GM12878 (cell line): Measurements from ENCODE around the gene SLC2A9. TPM values are rescaled to one million over a fixed set of nuclear protein-coding genes. Genes with fewer than 3 reads are reported as not detected.

ENCODE experiments used
- ATAC-seq: fragments of 200-7000 bp; cut with Tn5 transposase; 3 replicates; pipeline ENCODE4 v1.9.1; 2020; ENCODE audit warnings: mild to moderate bottlenecking, moderate library complexity
- BruUV-seq: library from RNA; stranded (reverse); fragments of 400-500 nt; replicated peaks from 2 replicates; lab custom pipeline; 2021; lab: Mats Ljungman, UMichigan
- CTCF ChIA-PET: fragments of 300-600 bp; sonication (Branson Sonifier 250); formaldehyde crosslinking; extraction: SDS; loops from one replicate; lab custom pipeline; 2021; ENCODE audit warnings: inconsistent platforms; lab: Yijun Ruan, JAX
- POLR2A ChIA-PET: fragments of 350-600 bp; formaldehyde crosslinking; extraction: SDS; loops from one replicate; lab custom pipeline; 2021; ENCODE audit warnings: inconsistent platforms; lab: Charles Lee
- RAD21 ChIA-PET: fragments of 300-600 bp; sonication (Branson Sonifier 250); formaldehyde crosslinking; loops from one replicate; lab custom pipeline; 2023; ENCODE audit warnings: antibody characterized with exemption; ENCODE audit not compliant: unreplicated experiment; lab: Charles Lee
- SMC1A ChIA-PET: fragments of 300-600 bp; sonication (Branson Sonifier 250); formaldehyde crosslinking; loops from one replicate; lab custom pipeline; 2023; ENCODE audit not compliant: unreplicated experiment, uncharacterized antibody; lab: Charles Lee
- DNase-seq: peaks from one replicate; pipeline ENCODE4 v3.0.0-alpha.2; 2011; ENCODE audit warnings: low read depth, low spot score
- FAIRE-seq: peaks from 3 replicates; lab custom pipeline; 2011; peaks lifted over from hg19 to GRCh38; lab: Jason Lieb, UNC
- H2AFZ ChIP-seq: 2 replicates; pipeline ENCODE4 v1.6.0; 2011; ENCODE audit warnings: low read depth, low read length, control low read depth; ENCODE audit not compliant: control insufficient read depth
- H3K27ac ChIP-seq: 2 replicates; pipeline ENCODE4 v1.5.1; 2011; ENCODE audit warnings: control low read depth; ENCODE audit not compliant: control insufficient read depth, insufficient read depth
- H3K27me3 ChIP-seq, 2 experiments: replicated peaks in 1 of 2; 2 replicates each; pipeline versions ENCODE4 v1.6.0 to v1.6.1; 2011; ENCODE audit warnings: low read length in 1 of 2; ENCODE audit not compliant: control insufficient read depth in 2 of 2, insufficient read depth in 2 of 2
- H3K36me3 ChIP-seq, 2 experiments: 2 replicates each; pipeline ENCODE4 v1.5.1; 2011; ENCODE audit warnings: low read length in 1 of 2; ENCODE audit not compliant: control insufficient read depth in 2 of 2, insufficient read depth in 2 of 2
- H3K4me1 ChIP-seq: 2 replicates; pipeline ENCODE4 v1.6.1; 2011; ENCODE audit warnings: mild to moderate bottlenecking, low read length, moderate library complexity, mixed read lengths; ENCODE audit not compliant: control insufficient read depth, insufficient read depth
- H3K4me2 ChIP-seq: 2 replicates; pipeline ENCODE4 v1.6.0; 2011; ENCODE audit warnings: control low read depth; ENCODE audit not compliant: control insufficient read depth, insufficient read depth
- H3K4me3 ChIP-seq: fragments of 200-600 bp; sonication (generic); 2 replicates; pipeline ENCODE4 v1.5.1; 2016
- H3K79me2 ChIP-seq: 2 replicates; pipeline ENCODE4 v1.6.0; 2011; ENCODE audit warnings: low read length; ENCODE audit not compliant: control insufficient read depth, insufficient read depth
- H3K9ac ChIP-seq: 2 replicates; pipeline ENCODE4 v1.8.0; 2011; ENCODE audit warnings: low read length, control low read depth, mixed read lengths; ENCODE audit not compliant: control insufficient read depth, insufficient read depth
- H3K9me3 ChIP-seq: replicated peaks from 3 replicates; pipeline ENCODE4 v1.5.1; 2011; ENCODE audit warnings: mild to moderate bottlenecking, low read length; ENCODE audit not compliant: control insufficient read depth, insufficient read depth
- H4K20me1 ChIP-seq: 2 replicates; pipeline ENCODE4 v1.6.0; 2011; ENCODE audit not compliant: control insufficient read depth, insufficient read depth
- CREB1 ChIP-seq: IDR thresholded peaks from 2 replicates; pipeline ENCODE4 v1.6.1; 2012; ENCODE audit warnings: low read depth, mild to moderate bottlenecking, inconsistent platforms
- IKZF1 ChIP-seq: fragments of 450-650 bp; conservative IDR thresholded peaks from 2 replicates; pipeline ENCODE4 v1.6.1; 2017; ENCODE audit warnings: antibody characterized with exemption, mild to moderate bottlenecking
- LARP7 ChIP-seq: fragments of 450-650 bp; IDR thresholded peaks from 2 replicates; pipeline ENCODE4 v1.6.1; 2017; ENCODE audit warnings: mild to moderate bottlenecking
- MYC ChIP-seq: IDR thresholded peaks from 2 replicates; pipeline ENCODE4 v1.6.1; 2011; ENCODE audit warnings: mild to moderate bottlenecking, low read length, moderate library complexity, inconsistent platforms; ENCODE audit not compliant: insufficient read depth, insufficient replicate concordance, insufficient read length, severe bottlenecking
- STAT3 ChIP-seq: IDR thresholded peaks from 2 replicates; pipeline ENCODE4 v1.6.1; 2011; ENCODE audit warnings: low read depth, low read length, improper control_type of control experiment
- WGBS: methylation state at CpG from one replicate; pipeline ENCODE4 v1.1.6; 2016; ENCODE audit warnings: low lambda C conversion rate; ENCODE audit not compliant: insufficient replicate concordance, insufficient coverage; ENCODE audit errors: missing lambda C conversion rate; 5-methylcytosine and 5-hydroxymethylcytosine counted together
- in situ Hi-C: fragments of 300-500 bp; cut with MboI; formaldehyde crosslinking; loops from 9 replicates; pipeline ENCODE4 v1.14.3; 2018; ENCODE audit warnings: mixed read lengths
- intact Hi-C: fragments of 100-400 bp; cut with micrococcal nuclease; formaldehyde crosslinking; loops from one replicate; pipeline ENCODE4 v1.14.2; 2022; ENCODE audit not compliant: unreplicated experiment
- polyA plus RNA-seq, 11 experiments: library from polyadenylated mRNA; depleted of rRNA in 4 of 11; unstranded in 6 of 11; stranded (reverse) in 5 of 11; fragments of >200 nt; fragmentation: Nextera tagmentation in 4 of 11; fragmentation: Illumina TruSeq in 1 of 11; extraction: Ambion mirVana in 4 of 11; extraction: Trizol in 1 of 11; gene quantifications; 1 replicate in 1 of 11; 2 replicates in 10 of 11; pipeline versions ENCODE4 v1.2.1 to v1.2.3, GENCODE V29; 2011 to 2016; ENCODE audit warnings: inconsistent platforms in 2 of 11, missing spikeins in 2 of 11, low read depth in 1 of 11
- total RNA-seq, 4 experiments: library from RNA; depleted of rRNA in 3 of 4; stranded (reverse); fragments of >200 nt in 3 of 4; fragmentation: Illumina TruSeq in 1 of 4; extraction: Trizol in 1 of 4; gene quantifications; 2 replicates each; pipeline versions ENCODE4 v1.2.1 to v1.2.3, GENCODE V29; 2013 to 2021

Gene SLC2A9
- total and polyA plus RNA-seq, 10 of the 15 experiments (the other 5 are each of a cell fraction or from before 2014, with no cell fraction given), result 0.28 to 2.8 (median 1.2) TPM

DNA sequence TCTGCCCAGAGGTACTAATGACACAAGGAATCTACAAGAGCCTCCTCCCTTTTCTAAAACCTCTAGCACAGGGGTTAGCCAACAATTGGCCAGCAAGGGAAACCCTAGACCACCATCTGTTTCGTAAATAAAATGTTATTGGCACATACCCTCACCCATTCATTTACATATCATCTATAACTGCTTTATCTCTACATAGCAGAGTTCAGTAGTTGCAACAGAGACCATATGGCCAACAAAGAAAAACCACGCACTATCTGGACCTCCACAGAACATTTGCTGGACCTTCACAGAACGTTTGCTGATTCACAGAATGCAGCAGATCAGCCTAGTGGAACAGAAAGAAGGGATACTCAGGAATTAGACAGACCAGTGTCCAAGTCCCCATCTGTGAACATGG is 9.4 kb downstream of the SLC2A9 start (continued):
- TF ChIP-seq MYC, result no peak

DNA sequence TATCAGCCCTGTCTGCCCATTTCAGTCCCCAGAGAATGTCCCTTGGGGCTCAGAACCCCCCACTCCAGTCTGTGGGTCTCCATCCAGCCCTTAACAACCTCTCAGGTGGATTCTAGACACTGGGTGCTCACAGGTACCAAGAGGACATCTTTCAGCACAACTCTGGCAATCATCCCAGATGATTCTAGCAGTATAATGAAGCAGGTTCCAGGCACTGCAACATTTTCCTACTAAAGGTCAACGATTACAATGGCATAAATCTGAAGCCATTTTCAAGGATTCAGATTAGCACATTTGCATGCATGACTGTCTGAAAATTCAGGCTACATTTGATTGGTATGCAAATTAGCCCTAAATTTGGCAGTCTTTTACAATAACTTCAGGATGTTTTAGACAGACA is 10.0 kb downstream of the SLC2A9 start:
- no peak for DNase-seq
- Histone ChIP-seq H3K9ac (no peak overlapping the region), H3K79me2 (no peaks in the 10 kb centered on the region), H3K4me2 (no peak overlapping the region), H3K4me1 (peaks cover 32% of the 10 kb centered on the region), H3K36me3 (no peaks in the 10 kb centered on the region), H3K27me3 (no peaks in the 10 kb centered on the region)
- in situ Hi-C loops, result loop anchor here (10.0 kb wide), 1 partner anchor 316 kb away; no protein-coding TSS in a partner anchor
- RAD21 ChIA-PET, result interaction anchor here (1.0 to 2.4 kb wide), 6 partner anchors 11 to 308 kb away, joined by 3 to 6 read pairs (median 4); no protein-coding TSS in a partner anchor
- TF ChIP-seq STAT3, result no peak
- TF ChIP-seq, all 136 proteins: peak for 0
- ChIA-PET POLR2A (interaction anchor here (0.6 to 1.2 kb wide), 3 partner anchors 8 to 247 kb away, joined by 3 to 4 read pairs (median 3); no protein-coding TSS in a partner anchor), CTCF (interaction anchor here (1.1 to 11.6 kb wide), 4 partner anchors 49 to 308 kb away, joined by 3 to 325 read pairs (median 4); no protein-coding TSS in a partner anchor), SMC1A (interaction anchor here (0.8 to 6.9 kb wide), 6 partner anchors 23 to 201 kb away, joined by 3 to 40 read pairs (median 3); no protein-coding TSS in a partner anchor)
- FAIRE-seq, result no peak
- BruUV-seq, result no TSS peak
- Histone ChIP-seq H3K27ac (no peak overlapping the region), H4K20me1 (no peaks in the 10 kb centered on the region), H3K4me3 (no peak overlapping the region), H3K9me3 (no peaks in the 10 kb centered on the region), H2AFZ (no peak overlapping the region)
- WGBS, result 56% methylated on average over 1 of the region's 1 CpG
- intact Hi-C loops, result no loop called here
- ATAC-seq, result no peak

DNA sequence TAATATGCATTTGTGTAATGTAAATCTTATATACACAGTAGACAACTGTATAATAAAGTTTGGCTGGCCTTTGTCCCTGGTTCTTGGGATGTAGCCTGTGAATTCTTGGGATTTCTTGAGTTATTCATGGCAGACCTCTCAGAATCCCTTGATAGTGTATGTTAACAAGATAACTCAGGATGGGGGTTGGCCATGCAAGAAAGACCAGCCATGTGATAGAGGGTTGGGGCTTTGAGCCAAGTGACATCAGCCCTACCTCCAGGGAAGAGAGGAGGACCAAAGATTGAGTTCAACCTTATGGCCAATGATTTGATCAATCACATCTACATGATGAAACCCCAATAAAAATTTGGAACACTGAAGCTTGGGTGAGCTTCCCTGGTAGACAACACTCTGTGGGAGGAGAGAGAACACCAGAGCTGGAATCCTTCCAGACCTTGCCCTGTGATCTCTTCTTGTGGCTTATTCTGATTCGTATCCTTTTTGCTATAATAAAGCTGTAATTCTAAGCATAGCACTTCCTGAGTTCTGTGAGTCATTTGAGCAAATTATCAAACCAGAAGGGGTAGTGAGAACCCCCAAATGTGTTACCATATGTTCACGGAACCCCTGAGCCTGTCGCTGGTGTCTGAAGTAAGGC is 11.3 kb downstream of the SLC2A9 start:
- Histone ChIP-seq H3K27ac (no peak overlapping the region), H3K4me3 (no peak overlapping the region), H3K9me3 (no peaks in the 10 kb centered on the region), H3K36me3 (no peaks in the 10 kb centered on the region), H3K4me2 (no peak overlapping the region), H2AFZ (no peak overlapping the region), H3K9ac (no peak overlapping the region), H3K27me3 (no peaks in the 10 kb centered on the region), H4K20me1 (no peaks in the 10 kb centered on the region), H3K4me1 (peaks cover 43% of the 10 kb centered on the region), H3K79me2 (no peaks in the 10 kb centered on the region)
- in situ Hi-C loops (loop anchor here (10.0 kb wide), 1 partner anchor 315 kb away; no protein-coding TSS in a partner anchor), intact Hi-C loops (loop anchor here (10.0 kb wide), 1 partner anchor 725 kb away; no protein-coding TSS in a partner anchor)
- TF ChIP-seq LARP7, result no peak
- TF ChIP-seq IKZF1, result 0 out of 2 replicates have a peak, but pooled peaks have one; percentile 10
- TF ChIP-seq CREB1, result no peak
- FAIRE-seq, result no peak
- 74% methylated on average over 3 of the region's 3 CpGs for WGBS
- ChIA-PET RAD21 (interaction anchor here (0.6 to 4.9 kb wide), 8 partner anchors 39 to 245 kb away, joined by 3 to 50 read pairs (median 3); no protein-coding TSS in a partner anchor), CTCF (interaction anchor here (1.0 to 11.6 kb wide), 5 partner anchors 39 to 245 kb away, joined by 3 to 325 read pairs (median 5); no protein-coding TSS in a partner anchor), SMC1A (interaction anchor here (0.8 to 6.9 kb wide), 10 partner anchors 10 to 306 kb away, joined by 3 to 43 read pairs (median 5); no protein-coding TSS in a partner anchor), POLR2A (interaction anchor here (1.3 kb wide), 1 partner anchor 10 kb away, joined by 3 read pairs; no protein-coding TSS in a partner anchor)
- no peak for ATAC-seq
- no peak for DNase-seq
- BruUV-seq, result no TSS peak
